HS-5 (cell line): Measurements from ENCODE around the gene ERC2.

Source experiments
- DNase-seq: peaks from one replicate; pipeline ENCODE4 v3.0.0-alpha.2; 2012; ENCODE audit warnings: low read depth

Gene ERC2

GRCh38 chr3:55584030-55584429, 884.2 kb downstream of the ERC2 start:
- DNase-seq, result no peak

GRCh38 chr3:55583475-55583874, 884.8 kb downstream of the ERC2 start:
- no peak for DNase-seq

GRCh38 chr3:55579496-55579895, 888.8 kb downstream of the ERC2 start:
- DNase-seq, result no peak

GRCh38 chr3:55576621-55577388, 891.5 kb downstream of the ERC2 start:
- DNase-seq, result no peak

- no peak for DNase-seq
Observed at GRCh38 chr3:55574671-55575070, 893.6 kb downstream of the ERC2 start.

GRCh38 chr3:55572816-55573215, 895.5 kb downstream of the ERC2 start:
- no peak for DNase-seq

GRCh38 chr3:55571913-55572312, 896.4 kb downstream of the ERC2 start:
- DNase-seq, result no peak

GRCh38 chr3:55571216-55571813, 897.0 kb downstream of the ERC2 start:
- no peak for DNase-seq

GRCh38 chr3:55570271-55570711, 898.0 kb downstream of the ERC2 start:
- DNase-seq, result no peak

- DNase-seq, result no peak
Observed at GRCh38 chr3:55569033-55569599, 899.2 kb downstream of the ERC2 start.

GRCh38 chr3:55567615-55568014, 900.7 kb downstream of the ERC2 start:
- no peak for DNase-seq

- no peak for DNase-seq
Observed at GRCh38 chr3:55567121-55567520, 901.1 kb downstream of the ERC2 start.

- no peak for DNase-seq
Observed at GRCh38 chr3:55565521-55565920, 902.7 kb downstream of the ERC2 start.

GRCh38 chr3:55564726-55565125, 903.5 kb downstream of the ERC2 start:
- no peak for DNase-seq

GRCh38 chr3:55562700-55563099, 905.6 kb downstream of the ERC2 start:
- DNase-seq, result no peak

GRCh38 chr3:55559500-55560423, 908.5 kb downstream of the ERC2 start:
- DNase-seq, result no peak

- peak; percentile 18 for DNase-seq
Observed at GRCh38 chr3:55558316-55558715, 910.0 kb downstream of the ERC2 start.

GRCh38 chr3:55557549-55557948, 910.7 kb downstream of the ERC2 start:
- no peak for DNase-seq

- no peak for DNase-seq
Observed at GRCh38 chr3:55556619-55557537, 911.4 kb downstream of the ERC2 start.

- no peak for DNase-seq
Observed at GRCh38 chr3:55555873-55556618, 912.2 kb downstream of the ERC2 start.
